D721Med (cell line): Measurements from ENCODE around the gene CFAP251.
"Not testable (repeated sequence)": the region's sequence is repeated elsewhere in the genome, so short reads cannot be mapped to it uniquely, and the experiment has no call there.

Experiments
- DNase-seq: peaks from one replicate; pipeline ENCODE4 v3.0.0; 2011; ENCODE audit warnings: low spot score; ENCODE audit not compliant: insufficient read length
- FAIRE-seq: peaks from 2 replicates; lab custom pipeline; 2011; peaks lifted over from hg19 to GRCh38; lab: Jason Lieb, UNC
- TF ChIP-seq, protein P1 (sequence below): IDR thresholded peaks from 2 replicates; pipeline ENCODE4 v1.5.1; 2012; ENCODE audit warnings: mild to moderate bottlenecking, control low read depth; ENCODE audit not compliant: insufficient read depth; ENCODE audit errors: missing control alignments

The CFAP251 gene

DNA sequence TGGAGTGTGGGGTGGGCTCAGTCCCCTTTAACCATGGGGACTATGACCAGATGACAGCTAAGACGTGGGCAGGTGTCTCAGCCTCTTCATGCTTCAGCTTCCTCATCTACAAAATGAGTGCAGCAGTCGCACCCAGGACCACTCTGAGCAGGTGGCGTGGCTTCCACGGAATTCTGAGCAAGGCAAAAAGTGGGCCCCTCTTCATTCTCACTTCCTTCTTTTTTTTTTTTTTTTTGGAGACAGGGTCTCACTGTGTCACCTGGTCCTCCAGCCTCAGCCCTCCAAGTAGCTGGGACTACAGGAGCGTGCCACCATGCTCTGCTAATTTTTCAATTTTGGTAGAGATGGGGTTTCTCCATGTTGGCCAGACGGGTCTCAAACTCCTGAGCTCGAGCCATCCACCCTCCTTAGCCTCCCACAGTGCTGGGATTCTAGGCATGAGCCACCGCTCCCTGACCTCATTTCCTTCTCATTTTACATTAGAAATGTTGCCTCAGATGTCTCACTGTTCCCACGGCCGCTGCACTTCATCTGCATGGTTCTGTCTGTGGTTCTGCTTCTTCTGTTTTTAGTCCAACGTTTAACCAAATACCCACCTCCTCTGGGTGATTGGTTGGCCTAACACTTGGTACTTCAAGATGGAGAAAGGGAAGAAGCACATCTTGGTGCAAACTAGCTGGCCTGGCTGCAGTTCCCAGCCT lies 61.9 kb downstream of the CFAP251 start:
- TF ChIP-seq, protein P1, sequence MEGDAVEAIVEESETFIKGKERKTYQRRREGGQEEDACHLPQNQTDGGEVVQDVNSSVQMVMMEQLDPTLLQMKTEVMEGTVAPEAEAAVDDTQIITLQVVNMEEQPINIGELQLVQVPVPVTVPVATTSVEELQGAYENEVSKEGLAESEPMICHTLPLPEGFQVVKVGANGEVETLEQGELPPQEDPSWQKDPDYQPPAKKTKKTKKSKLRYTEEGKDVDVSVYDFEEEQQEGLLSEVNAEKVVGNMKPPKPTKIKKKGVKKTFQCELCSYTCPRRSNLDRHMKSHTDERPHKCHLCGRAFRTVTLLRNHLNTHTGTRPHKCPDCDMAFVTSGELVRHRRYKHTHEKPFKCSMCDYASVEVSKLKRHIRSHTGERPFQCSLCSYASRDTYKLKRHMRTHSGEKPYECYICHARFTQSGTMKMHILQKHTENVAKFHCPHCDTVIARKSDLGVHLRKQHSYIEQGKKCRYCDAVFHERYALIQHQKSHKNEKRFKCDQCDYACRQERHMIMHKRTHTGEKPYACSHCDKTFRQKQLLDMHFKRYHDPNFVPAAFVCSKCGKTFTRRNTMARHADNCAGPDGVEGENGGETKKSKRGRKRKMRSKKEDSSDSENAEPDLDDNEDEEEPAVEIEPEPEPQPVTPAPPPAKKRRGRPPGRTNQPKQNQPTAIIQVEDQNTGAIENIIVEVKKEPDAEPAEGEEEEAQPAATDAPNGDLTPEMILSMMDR: no peak
- FAIRE-seq: no peak
- no peak for DNase-seq

DNA sequence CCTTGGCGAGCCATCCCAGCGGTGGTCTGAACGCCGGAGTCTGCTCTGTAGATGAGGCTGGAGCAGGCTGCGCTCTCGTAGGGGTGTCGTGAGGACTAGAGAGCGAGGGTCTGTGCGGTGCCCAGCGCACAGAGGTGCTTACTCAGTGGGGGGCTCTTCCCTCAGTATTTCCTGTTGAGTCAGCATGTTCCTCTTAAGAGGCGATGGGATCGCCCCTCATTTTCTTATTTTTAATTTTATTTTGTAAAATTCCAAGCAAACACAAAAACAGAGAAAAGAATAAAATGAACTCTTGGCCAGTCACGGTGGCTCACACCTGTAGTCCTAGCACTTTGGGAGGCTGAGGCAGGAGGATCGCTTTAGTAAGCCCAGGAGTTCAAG lies 62.5 kb downstream of the CFAP251 start:
- DNase-seq (no peak), FAIRE-seq (no peak)
- TF ChIP-seq, protein P1: no peak

DNA sequence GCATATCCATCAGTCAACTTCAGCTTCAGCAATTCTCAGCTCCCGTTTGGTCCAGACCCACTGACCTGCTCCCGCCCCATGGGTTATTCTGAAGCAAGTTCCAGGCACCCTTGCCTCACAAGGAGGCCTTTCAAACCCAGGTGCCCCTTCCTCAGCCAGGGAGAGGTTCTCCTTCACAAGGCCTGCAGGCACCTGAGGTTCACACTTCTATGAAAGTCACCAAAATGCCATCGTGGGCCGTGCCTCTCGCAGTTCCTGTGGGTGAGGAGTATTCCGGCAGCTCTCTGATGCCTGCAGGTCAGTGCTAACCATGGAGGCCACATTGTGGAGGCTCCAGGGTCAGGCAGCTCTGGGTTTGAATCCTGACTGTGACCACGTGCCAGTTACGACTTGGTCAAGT lies 63.1 kb downstream of the CFAP251 start:
- TF ChIP-seq, protein P1: no peak
- no peak for FAIRE-seq
- no peak for DNase-seq

DNA sequence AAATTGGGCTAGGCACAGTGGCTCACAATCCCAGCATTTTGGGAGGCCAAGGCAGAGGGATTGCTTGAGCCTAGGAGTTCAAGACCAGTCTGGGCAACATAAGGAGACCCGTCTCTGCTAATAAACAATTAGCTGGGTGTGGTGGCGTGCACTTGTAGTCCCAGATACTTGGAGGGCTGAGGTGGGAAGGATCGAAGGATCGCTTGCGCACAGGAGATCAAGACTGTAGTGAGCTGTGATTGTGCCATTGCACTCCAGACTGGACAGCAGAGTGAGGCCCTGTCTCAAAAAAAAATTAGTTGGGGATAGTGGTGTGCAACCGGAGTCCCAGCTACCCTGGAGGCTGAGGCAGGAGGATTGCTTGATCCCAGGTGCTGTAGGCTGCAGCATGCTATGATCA lies 64.6 kb downstream of the CFAP251 start:
- TF ChIP-seq, protein P1: no peak
- FAIRE-seq: no peak
- no peak for DNase-seq

DNA sequence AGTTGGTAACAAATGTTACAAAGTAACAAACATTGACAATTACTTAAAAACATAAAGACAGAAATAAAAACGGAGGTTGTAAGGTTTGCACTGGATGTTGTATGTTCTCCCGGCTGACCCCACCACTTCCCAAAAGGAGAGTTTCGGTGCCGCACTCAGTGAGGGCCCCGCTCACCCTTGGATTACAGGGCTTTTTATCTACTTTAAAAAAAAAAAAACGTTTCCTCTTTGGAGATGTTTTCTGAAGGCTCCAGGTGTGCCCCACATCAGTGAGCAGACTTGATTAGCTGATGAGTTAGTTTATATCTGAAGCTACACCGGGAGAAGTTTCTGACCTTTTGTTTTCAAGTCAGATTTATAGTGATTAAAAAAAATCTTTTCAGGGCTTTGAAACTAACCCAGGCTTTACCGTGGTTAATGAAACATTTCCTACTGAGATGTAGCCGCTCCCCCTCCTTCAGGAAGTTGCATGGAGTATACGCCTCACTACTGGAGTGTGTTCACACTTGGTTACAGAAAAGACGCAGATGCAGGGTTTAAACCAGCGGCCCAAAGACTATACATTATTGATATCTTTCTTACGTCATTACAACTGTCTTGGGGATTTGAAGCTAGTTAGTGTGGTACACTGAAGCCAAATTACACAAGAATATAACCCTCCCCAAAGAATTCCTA lies 65.3 kb downstream of the CFAP251 start:
- DNase-seq (no peak), FAIRE-seq (no peak)
- TF ChIP-seq, protein P1: no peak

DNA sequence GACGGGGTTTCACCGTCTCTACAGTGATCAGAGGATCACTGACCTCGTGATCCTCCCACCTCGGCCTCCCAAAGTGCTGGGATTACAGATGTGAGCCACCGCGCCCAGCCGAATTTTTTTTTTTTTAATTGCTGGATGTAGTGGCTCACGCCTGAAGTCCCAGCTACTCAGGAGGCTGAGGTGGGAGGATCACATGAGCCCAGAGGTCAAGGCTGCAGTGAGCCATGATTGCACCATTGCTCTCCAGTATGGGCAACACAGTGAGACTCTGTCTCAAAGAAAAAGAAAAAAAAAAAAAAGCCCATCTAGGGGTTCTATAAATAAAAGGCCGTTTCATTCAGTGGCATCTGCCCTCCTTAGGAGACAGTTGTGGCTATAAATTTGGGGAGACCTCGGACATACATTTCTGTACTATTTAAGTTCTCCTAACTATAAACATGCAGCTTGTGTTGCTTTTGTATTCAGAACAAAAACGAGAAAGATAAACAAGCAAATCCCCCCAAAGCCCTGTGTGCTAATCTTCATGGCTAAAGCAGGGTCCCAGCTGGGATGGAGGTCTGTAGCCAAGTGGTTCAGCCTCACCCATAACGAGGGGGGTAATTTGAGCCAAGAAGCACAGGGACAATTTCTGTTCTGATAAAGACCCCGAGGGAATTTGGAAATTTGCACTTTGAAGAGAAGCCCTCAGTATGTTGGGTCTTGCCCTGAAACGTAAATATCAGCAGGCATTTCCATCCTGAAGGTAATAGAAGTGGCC lies 68.3 kb downstream of the CFAP251 start:
- TF ChIP-seq, protein P1: no peak
- no peak for FAIRE-seq

DNA sequence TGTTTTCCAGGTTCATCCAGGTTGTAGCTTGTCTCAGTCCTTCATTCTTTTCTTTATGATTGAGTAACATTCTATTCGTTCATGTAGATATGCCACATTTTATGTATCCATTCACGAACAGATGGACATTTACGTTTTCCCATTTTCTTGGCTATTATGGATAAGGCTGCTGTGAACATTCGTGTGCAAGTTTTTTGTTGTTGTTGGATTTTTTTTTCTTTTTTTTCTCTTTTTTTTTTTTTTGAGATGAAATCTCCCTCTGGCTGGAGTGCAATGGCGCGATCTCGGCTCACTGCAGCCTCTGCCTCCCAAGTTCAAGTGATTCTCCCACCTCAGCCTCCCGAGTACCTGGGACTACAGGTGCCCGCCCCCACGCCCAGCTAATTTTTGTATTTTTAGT lies 70.1 kb downstream of the CFAP251 start:
- not testable (repeated sequence) for DNase-seq, FAIRE-seq

More for the DNA sequence above, 68.3 kb downstream of the CFAP251 start:
- no peak for DNase-seq
